Esophagus muscularis mucosa (tissue), 4 donors: ENCODE measurements around the gene PLSCR4. TPM values are rescaled to one million over a fixed set of nuclear protein-coding genes. Genes with fewer than 3 reads are reported as not detected.
"Not testable (repeated sequence)": the region's sequence is repeated elsewhere in the genome, so short reads cannot be mapped to it uniquely, and the experiment has no call there.

Experiments used
- DNase-seq: peaks from one replicate; pipeline ENCODE4 v3.0.0-alpha.2; 2017; ENCODE audit errors: extremely low spot score
- H3K27ac ChIP-seq, 4 donors: fragments of 200-600 bp; sonication (generic); replicated peaks in 1 of 4; 1 replicate in 3 of 4; 2 replicates in 1 of 4; pipeline ENCODE4 v1.5.1; 2016 to 2019; ENCODE audit warnings: mild to moderate bottlenecking in 1 of 4
- H3K27me3 ChIP-seq, 4 donors: fragments of 200-600 bp; sonication (generic); one replicate each; pipeline versions ENCODE4 v1.5.1 to v1.6.0; 2016 to 2019
- H3K36me3 ChIP-seq, 4 donors: fragments of 200-600 bp; sonication (generic); one replicate each; pipeline ENCODE4 v1.5.1; 2016 to 2019
- H3K4me1 ChIP-seq, 4 donors: fragments of 200-600 bp; sonication (generic); one replicate each; pipeline ENCODE4 v1.5.1; 2016 to 2019
- H3K4me3 ChIP-seq, 4 donors: fragments of 200-600 bp; sonication (generic); 1 replicate in 2 of 4; 2 replicates in 2 of 4; pipeline ENCODE4 v1.5.1; 2016 to 2019; ENCODE audit warnings: mild to moderate bottlenecking in 4 of 4, moderate library complexity in 1 of 4
- H3K9me3 ChIP-seq, 4 donors: fragments of 200-600 bp; sonication (generic); 1 replicate in 3 of 4; 2 replicates in 1 of 4; pipeline ENCODE4 v1.5.1; 2016 to 2019
- EP300 ChIP-seq: sonication (generic); formaldehyde crosslinking; IDR thresholded peaks from one replicate; pipeline ENCODE4 v1.6.1; 2017; ENCODE audit warnings: antibody characterized with exemption
- POLR2A ChIP-seq: fragments of 450-650 bp; IDR thresholded peaks from one replicate; pipeline ENCODE4 v1.6.1; 2017; ENCODE audit warnings: antibody characterized with exemption, moderate library complexity, mild to moderate bottlenecking, low read depth
- POLR2AphosphoS5 ChIP-seq, 2 donors: sonication (generic); formaldehyde crosslinking; IDR thresholded peaks; one replicate each; pipeline ENCODE4 v1.6.1; 2017; ENCODE audit warnings: antibody characterized with exemption in 2 of 2
- WGBS: methylation state at CpG from one replicate; pipeline ENCODE4 v1.1.5; 2018; 5-methylcytosine and 5-hydroxymethylcytosine counted together
- intact Hi-C: fragments of 100-400 bp; cut with DNase I; formaldehyde crosslinking; loops from one replicate; pipeline ENCODE4 v1.15.1; 2023
- total RNA-seq, 4 donors: library from RNA; depleted of rRNA; stranded (reverse); fragments of >200 nt; gene quantifications; one replicate each; pipeline versions ENCODE4 v1.1.0 to v1.2.1, GENCODE V29; 2016
- TF ChIP-seq, protein P1 (sequence below), 3 experiments: fragments of 200-600 bp in 2 of 3; fragments of 450-650 bp in 1 of 3; sonication (generic) in 2 of 3; IDR thresholded peaks; one replicate each; pipeline ENCODE4 v1.5.1; 2017 to 2019; ENCODE audit warnings: antibody characterized with exemption in 3 of 3, mild to moderate bottlenecking in 2 of 3, moderate library complexity in 1 of 3

PLSCR4 gene
- total RNA-seq, 4 donors from 2014 or later = 43.5 to 71.4 (median 63.0) TPM

DNA sequence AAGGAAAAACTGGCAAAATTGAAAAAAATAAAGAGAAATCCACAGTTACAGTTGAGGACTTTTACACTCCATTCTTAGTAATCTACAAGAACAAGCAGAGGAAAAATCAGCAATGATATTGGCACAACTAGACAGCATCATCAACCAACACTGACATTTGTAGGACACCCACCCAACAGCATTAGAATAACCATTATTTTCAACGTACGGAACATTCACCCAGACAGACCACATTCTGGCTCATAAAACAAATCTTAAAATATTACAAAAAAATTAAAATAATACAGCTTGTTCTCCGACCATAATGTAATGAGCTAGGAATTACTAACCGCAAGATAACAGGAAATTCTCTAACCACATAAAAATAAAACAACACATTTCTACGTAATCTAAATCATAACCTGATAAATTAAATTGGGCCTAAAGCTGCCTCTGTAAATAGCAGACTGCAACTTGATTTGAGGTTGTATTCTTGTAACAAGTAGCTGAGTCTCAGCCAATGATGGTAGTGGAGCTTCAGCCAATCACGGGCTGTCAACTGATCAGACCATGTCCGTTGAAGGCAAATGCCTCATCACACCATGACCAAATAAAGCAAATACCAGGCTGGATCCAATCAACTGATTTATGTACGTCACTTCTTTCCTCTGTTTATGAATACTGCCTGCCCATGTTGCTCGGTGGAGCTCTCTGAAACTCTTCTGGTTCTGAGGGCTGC lies 9.2 kb downstream of the PLSCR4 start:
- 90% methylated on average over 9 of the region's 9 CpGs for WGBS
- no peak for DNase-seq
- peak overlapping the region in 3 of 4 donors; percentile 11 to 19 (median 12) for H3K27ac ChIP-seq
- no peak overlapping the region for H3K4me3 ChIP-seq
- no peak for TF ChIP-seq EP300
- TF ChIP-seq POLR2A = no peak
- no peak for TF ChIP-seq POLR2AphosphoS5 (IDR thresholded peaks at IDR 0.05)
- TF ChIP-seq, protein P1, sequence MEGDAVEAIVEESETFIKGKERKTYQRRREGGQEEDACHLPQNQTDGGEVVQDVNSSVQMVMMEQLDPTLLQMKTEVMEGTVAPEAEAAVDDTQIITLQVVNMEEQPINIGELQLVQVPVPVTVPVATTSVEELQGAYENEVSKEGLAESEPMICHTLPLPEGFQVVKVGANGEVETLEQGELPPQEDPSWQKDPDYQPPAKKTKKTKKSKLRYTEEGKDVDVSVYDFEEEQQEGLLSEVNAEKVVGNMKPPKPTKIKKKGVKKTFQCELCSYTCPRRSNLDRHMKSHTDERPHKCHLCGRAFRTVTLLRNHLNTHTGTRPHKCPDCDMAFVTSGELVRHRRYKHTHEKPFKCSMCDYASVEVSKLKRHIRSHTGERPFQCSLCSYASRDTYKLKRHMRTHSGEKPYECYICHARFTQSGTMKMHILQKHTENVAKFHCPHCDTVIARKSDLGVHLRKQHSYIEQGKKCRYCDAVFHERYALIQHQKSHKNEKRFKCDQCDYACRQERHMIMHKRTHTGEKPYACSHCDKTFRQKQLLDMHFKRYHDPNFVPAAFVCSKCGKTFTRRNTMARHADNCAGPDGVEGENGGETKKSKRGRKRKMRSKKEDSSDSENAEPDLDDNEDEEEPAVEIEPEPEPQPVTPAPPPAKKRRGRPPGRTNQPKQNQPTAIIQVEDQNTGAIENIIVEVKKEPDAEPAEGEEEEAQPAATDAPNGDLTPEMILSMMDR (IDR thresholded peaks at IDR 0.05) = no peak
- peaks cover 0 to 24% (median 19%) of the 10 kb centered on the region in 4 donors for H3K4me1 ChIP-seq
- no peaks in the 10 kb centered on the region for H3K27me3 ChIP-seq
- peaks cover 0 to 4% (median 0%) of the 10 kb centered on the region in 4 donors for H3K36me3 ChIP-seq
- intact Hi-C loops = no loop called here
- H3K9me3 ChIP-seq = peaks cover 0 to 14% (median 3%) of the 10 kb centered on the region in 4 donors

DNA sequence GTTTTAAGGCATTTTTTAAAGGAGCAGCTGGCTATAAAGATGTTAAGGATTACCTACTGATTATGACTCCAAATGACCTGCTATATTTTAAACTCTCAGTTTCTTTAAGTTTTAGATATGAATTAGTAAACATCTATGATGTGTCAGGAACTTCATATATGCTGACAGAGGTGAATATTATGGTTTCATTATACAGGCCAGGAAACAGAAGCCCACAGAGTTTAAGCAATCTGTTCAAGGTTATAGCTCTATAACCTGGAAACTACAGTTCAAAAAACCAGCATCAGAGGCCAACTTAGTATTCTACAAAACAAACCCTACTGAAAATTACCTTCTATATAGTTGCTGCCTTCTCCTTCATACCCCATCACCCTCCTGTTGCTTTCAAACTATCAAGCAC lies 17.4 kb downstream of the PLSCR4 start:
- Histone ChIP-seq H3K27ac (no peak overlapping the region), H3K9me3 (peaks cover 0 to 30% (median 13%) of the 10 kb centered on the region in 4 donors), H3K4me3 (no peak overlapping the region), H3K36me3 (no peaks in the 10 kb centered on the region), H3K4me1 (peaks cover 0 to 16% (median 4%) of the 10 kb centered on the region in 4 donors), H3K27me3 (no peaks in the 10 kb centered on the region)
- intact Hi-C loops = no loop called here
- TF ChIP-seq POLR2A (no peak), POLR2AphosphoS5 (IDR thresholded peaks at IDR 0.05) (no peak)
- TF ChIP-seq, protein P1 (IDR thresholded peaks at IDR 0.05) = no peak
- no peak for DNase-seq

GRCh38 chr3:146227486-146227885 lies 23.4 kb downstream of the PLSCR4 start:
- no peak overlapping the region for H3K4me3 ChIP-seq
- peaks cover 3 to 40% (median 25%) of the 10 kb centered on the region in 4 donors for H3K4me1 ChIP-seq
- TF ChIP-seq, protein P1 (IDR thresholded peaks at IDR 0.05) = no peak
- TF ChIP-seq POLR2AphosphoS5 (IDR thresholded peaks at IDR 0.05) (no peak), POLR2A (no peak), EP300 (no peak)
- no peaks in the 10 kb centered on the region for H3K27me3 ChIP-seq
- DNase-seq = no peak
- 43% methylated on average over 1 of the region's 1 CpG for WGBS
- no peaks in the 10 kb centered on the region for H3K9me3 ChIP-seq
- intact Hi-C loops = loop anchor here (10.0 kb wide), 1 partner anchor 57 kb away; no protein-coding TSS in a partner anchor
- no peaks in the 10 kb centered on the region for H3K36me3 ChIP-seq
- H3K27ac ChIP-seq = peak overlapping the region in 3 of 4 donors; percentile 1 to 16 (median 4)

DNA sequence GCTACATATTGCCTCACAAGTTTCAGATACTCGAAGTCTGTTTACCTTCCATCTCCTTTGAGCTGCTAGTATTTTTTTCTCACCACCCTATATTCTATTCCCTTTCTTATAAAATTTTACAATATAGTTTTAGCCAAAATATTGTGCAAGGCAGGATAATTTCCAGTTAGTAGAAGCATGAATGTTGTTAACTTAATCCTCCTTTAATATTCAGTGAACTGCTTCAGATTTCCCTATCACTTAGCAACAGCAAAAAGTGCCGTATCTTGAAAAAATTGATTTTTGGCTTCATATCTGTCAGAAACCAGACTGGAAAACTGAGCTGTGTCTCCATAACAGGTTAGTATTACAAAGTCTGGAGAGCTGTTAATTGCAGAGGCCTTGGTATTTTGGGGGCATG lies 24.0 kb downstream of the PLSCR4 start:
- Histone ChIP-seq H3K9me3 (no peaks in the 10 kb centered on the region), H3K4me1 (peaks cover 4 to 46% (median 29%) of the 10 kb centered on the region in 4 donors), H3K4me3 (no peak overlapping the region), H3K27me3 (no peaks in the 10 kb centered on the region), H3K27ac (peak overlapping the region in 2 of 4 donors; percentile 4 to 16), H3K36me3 (no peaks in the 10 kb centered on the region)
- TF ChIP-seq, protein P1 (IDR thresholded peaks at IDR 0.05) = no peak
- TF ChIP-seq EP300 (no peak), POLR2A (no peak), POLR2AphosphoS5 (IDR thresholded peaks at IDR 0.05) (no peak)
- no peak for DNase-seq
- intact Hi-C loops = loop anchor here (10.0 kb wide), 1 partner anchor 58 kb away; no protein-coding TSS in a partner anchor
- WGBS = 63% methylated on average over 2 of the region's 2 CpGs

DNA sequence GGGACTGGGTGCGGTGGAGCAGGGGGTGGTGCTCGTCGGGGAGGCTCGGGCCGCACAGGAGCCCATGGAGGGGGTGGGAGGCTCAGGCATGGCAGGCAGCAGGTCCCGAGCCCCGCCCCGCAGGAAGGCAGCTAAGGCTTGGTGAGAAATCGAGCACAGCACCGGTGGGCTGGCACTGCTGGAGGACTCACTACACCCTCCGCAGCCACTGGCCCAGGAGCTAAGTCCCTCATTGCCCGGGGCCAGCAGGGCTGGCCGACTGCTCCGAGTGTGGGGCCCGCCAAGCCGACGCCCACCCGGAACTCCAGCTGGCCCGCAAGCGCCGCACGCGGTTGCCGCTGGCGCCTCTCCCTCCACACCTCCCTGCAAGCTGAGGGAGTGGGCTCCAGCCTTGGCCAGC lies 25.4 kb downstream of the PLSCR4 start:
- H3K4me1 ChIP-seq = peaks cover 4 to 57% (median 40%) of the 10 kb centered on the region in 4 donors
- not testable (repeated sequence) for H3K27me3 ChIP-seq, H3K4me3 ChIP-seq, H3K9me3 ChIP-seq, H3K27ac ChIP-seq, DNase-seq, H3K36me3 ChIP-seq
- intact Hi-C loops = loop anchor here (10.0 kb wide), 1 partner anchor 59 kb away; no protein-coding TSS in a partner anchor
- WGBS = no CpG with 5 or more reads among the region's 25 CpGs
